Mucosa of stomach (tissue), 1 donor: ENCODE data around the gene LUC7L2.
"Not testable (repeated sequence)": the region's sequence is repeated elsewhere in the genome, so short reads cannot be mapped to it uniquely, and the experiment has no call there.

Experiments
- H3K27me3 ChIP-seq: one replicate; pipeline ENCODE4 v1.7.0; 2013; ENCODE audit warnings: mild to moderate bottlenecking, low read length; ENCODE audit not compliant: control insufficient read depth, insufficient read depth
- H3K36me3 ChIP-seq: one replicate; pipeline ENCODE4 v1.7.0; 2013; ENCODE audit warnings: low read length; ENCODE audit not compliant: control insufficient read depth, insufficient read depth
- H3K4me1 ChIP-seq: one replicate; pipeline ENCODE4 v1.7.0; 2013; ENCODE audit warnings: mild to moderate bottlenecking, low read length; ENCODE audit not compliant: control insufficient read depth, insufficient read depth
- H3K4me3 ChIP-seq: one replicate; pipeline ENCODE4 v1.7.0; 2013; ENCODE audit warnings: low read length
- H3K9ac ChIP-seq: one replicate; pipeline ENCODE4 v1.7.0; 2013; ENCODE audit warnings: mild to moderate bottlenecking, low read length, moderate library complexity
- H3K9me3 ChIP-seq: one replicate; pipeline ENCODE4 v1.7.0; 2013; ENCODE audit warnings: mild to moderate bottlenecking, low read length, moderate library complexity; ENCODE audit not compliant: control insufficient read depth
- donor health status: Pancreatic carcinoma.

Gene LUC7L2

GRCh38 chr7:139384611-139385010 lies 24.9 kb downstream of the LUC7L2 start:
- no peaks in the 10 kb centered on the region for H3K9me3 ChIP-seq
- H3K27me3 ChIP-seq: no peaks in the 10 kb centered on the region
- H3K9ac ChIP-seq: no peak overlapping the region
- no peaks in the 10 kb centered on the region for H3K4me1 ChIP-seq
- H3K36me3 ChIP-seq: no peaks in the 10 kb centered on the region
- no peak overlapping the region for H3K4me3 ChIP-seq

- H3K9me3 ChIP-seq: no peaks in the 10 kb centered on the region
- H3K9ac ChIP-seq: no peak overlapping the region
- H3K4me3 ChIP-seq: no peak overlapping the region
- H3K4me1 ChIP-seq: no peaks in the 10 kb centered on the region
- no peaks in the 10 kb centered on the region for H3K27me3 ChIP-seq
- H3K36me3 ChIP-seq: no peaks in the 10 kb centered on the region
These were observed 27.9 kb downstream of the LUC7L2 start for GRCh38 chr7:139387594-139387993.

- no peak overlapping the region for H3K9ac ChIP-seq
- H3K27me3 ChIP-seq: no peaks in the 10 kb centered on the region
- H3K4me1 ChIP-seq: no peaks in the 10 kb centered on the region
- H3K9me3 ChIP-seq: no peaks in the 10 kb centered on the region
- H3K36me3 ChIP-seq: no peaks in the 10 kb centered on the region
- H3K4me3 ChIP-seq: no peak overlapping the region
These were observed 29.4 kb downstream of the LUC7L2 start for GRCh38 chr7:139389091-139389490.

- Histone ChIP-seq H3K9ac (no peak overlapping the region), H3K9me3 (no peaks in the 10 kb centered on the region), H3K36me3 (no peaks in the 10 kb centered on the region), H3K4me1 (no peaks in the 10 kb centered on the region), H3K4me3 (no peak overlapping the region), H3K27me3 (no peaks in the 10 kb centered on the region)
These were observed 30.1 kb downstream of the LUC7L2 start for GRCh38 chr7:139389774-139390173.

- Histone ChIP-seq H3K4me1 (no peaks in the 10 kb centered on the region), H3K4me3 (no peak overlapping the region), H3K9ac (no peak overlapping the region), H3K9me3 (no peaks in the 10 kb centered on the region), H3K27me3 (no peaks in the 10 kb centered on the region), H3K36me3 (no peaks in the 10 kb centered on the region)
These were observed 34.0 kb downstream of the LUC7L2 start for GRCh38 chr7:139393621-139394211.

GRCh38 chr7:139394540-139394939 lies 34.8 kb downstream of the LUC7L2 start:
- H3K9me3 ChIP-seq: no peaks in the 10 kb centered on the region
- H3K4me3 ChIP-seq: no peak overlapping the region
- no peak overlapping the region for H3K9ac ChIP-seq
- no peaks in the 10 kb centered on the region for H3K4me1 ChIP-seq
- no peaks in the 10 kb centered on the region for H3K27me3 ChIP-seq
- no peaks in the 10 kb centered on the region for H3K36me3 ChIP-seq

- no peak overlapping the region for H3K4me3 ChIP-seq
- no peaks in the 10 kb centered on the region for H3K4me1 ChIP-seq
- no peaks in the 10 kb centered on the region for H3K36me3 ChIP-seq
- no peaks in the 10 kb centered on the region for H3K27me3 ChIP-seq
- no peaks in the 10 kb centered on the region for H3K9me3 ChIP-seq
- no peak overlapping the region for H3K9ac ChIP-seq
These were observed 36.7 kb downstream of the LUC7L2 start for GRCh38 chr7:139396323-139396951.

- H3K9me3 ChIP-seq: no peaks in the 10 kb centered on the region
- no peaks in the 10 kb centered on the region for H3K36me3 ChIP-seq
- no peak overlapping the region for H3K4me3 ChIP-seq
- no peak overlapping the region for H3K9ac ChIP-seq
- H3K27me3 ChIP-seq: no peaks in the 10 kb centered on the region
- no peaks in the 10 kb centered on the region for H3K4me1 ChIP-seq
These were observed 37.5 kb downstream of the LUC7L2 start for GRCh38 chr7:139397192-139397591.

- H3K4me1 ChIP-seq: no peaks in the 10 kb centered on the region
- H3K9ac ChIP-seq: no peak overlapping the region
- H3K4me3 ChIP-seq: no peak overlapping the region
- no peaks in the 10 kb centered on the region for H3K27me3 ChIP-seq
- peaks cover 6% of the 10 kb centered on the region for H3K36me3 ChIP-seq
- H3K9me3 ChIP-seq: no peaks in the 10 kb centered on the region
These were observed 43.9 kb downstream of the LUC7L2 start for GRCh38 chr7:139403601-139404000.

- H3K27me3 ChIP-seq: no peaks in the 10 kb centered on the region
- H3K4me1 ChIP-seq: no peaks in the 10 kb centered on the region
- peaks cover 6% of the 10 kb centered on the region for H3K36me3 ChIP-seq
- H3K9me3 ChIP-seq: no peaks in the 10 kb centered on the region
- H3K9ac ChIP-seq: no peak overlapping the region
- no peak overlapping the region for H3K4me3 ChIP-seq
These were observed 47.9 kb downstream of the LUC7L2 start for GRCh38 chr7:139407555-139407954.

GRCh38 chr7:139414743-139415402 lies 55.2 kb downstream of the LUC7L2 start:
- not testable (repeated sequence) for H3K4me1 ChIP-seq, H3K36me3 ChIP-seq, H3K9ac ChIP-seq, H3K4me3 ChIP-seq, H3K9me3 ChIP-seq, H3K27me3 ChIP-seq

GRCh38 chr7:139416405-139416804 lies 56.7 kb downstream of the LUC7L2 start:
- H3K27me3 ChIP-seq: no peaks in the 10 kb centered on the region
- H3K4me1 ChIP-seq: no peaks in the 10 kb centered on the region
- no peaks in the 10 kb centered on the region for H3K9me3 ChIP-seq
- H3K9ac ChIP-seq: no peak overlapping the region
- peaks cover 4% of the 10 kb centered on the region for H3K36me3 ChIP-seq
- H3K4me3 ChIP-seq: no peak overlapping the region
